Endodermal cell (in vitro differentiated cells): ENCODE measurements around the gene GPR61. TPM values are rescaled to one million over a fixed set of nuclear protein-coding genes. Genes with fewer than 3 reads are reported as not detected.
A peak's percentile ranks its signal among the peaks of the same experiment; 100 is the strongest.

Experiments
- DNase-seq: peaks from one replicate; pipeline ENCODE4 v3.0.0-alpha.2; 2017
- H3K27ac ChIP-seq: 2 replicates; pipeline ENCODE4 v1.5.1; 2013; ENCODE audit warnings: mild to moderate bottlenecking, low read depth, low read length, moderate library complexity
- H3K27me3 ChIP-seq: 2 replicates; pipeline ENCODE4 v1.6.1; 2013; ENCODE audit warnings: mild to moderate bottlenecking, low read length, moderate library complexity; ENCODE audit not compliant: insufficient read depth, control insufficient read depth, poor library complexity, severe bottlenecking
- H3K36me3 ChIP-seq: 2 replicates; pipeline ENCODE4 v1.7.0; 2013; ENCODE audit warnings: mild to moderate bottlenecking, low read length, moderate library complexity; ENCODE audit not compliant: control insufficient read depth, insufficient read depth
- H3K4me1 ChIP-seq: one replicate; pipeline ENCODE4 v1.7.0; 2013; ENCODE audit warnings: low read length; ENCODE audit not compliant: control insufficient read depth, insufficient read depth
- H3K4me3 ChIP-seq: 2 replicates; pipeline ENCODE4 v1.5.1; 2013; ENCODE audit warnings: mild to moderate bottlenecking, low read length, moderate library complexity
- H3K9ac ChIP-seq: 2 replicates; pipeline ENCODE4 v1.6.1; 2013; ENCODE audit warnings: mild to moderate bottlenecking, low read length, moderate library complexity; ENCODE audit not compliant: poor library complexity, severe bottlenecking; ENCODE audit errors: extremely low read depth
- H3K9me3 ChIP-seq: 2 replicates; pipeline ENCODE4 v1.6.1; 2013; ENCODE audit warnings: mild to moderate bottlenecking, low read length, moderate library complexity; ENCODE audit not compliant: control insufficient read depth
- H3K27ac Mint-ChIP-seq: 2 replicates; pipeline ENCODE4 v1.8.0; 2020; ENCODE audit warnings: mixed read lengths
- H3K27me3 Mint-ChIP-seq: 2 replicates; pipeline ENCODE4 v1.8.0; 2021; ENCODE audit warnings: mild to moderate bottlenecking, mixed read lengths; ENCODE audit not compliant: insufficient read depth
- H3K36me3 Mint-ChIP-seq: 2 replicates; pipeline ENCODE4 v1.8.0; 2020; ENCODE audit warnings: low read depth, mixed read lengths
- H3K4me1 Mint-ChIP-seq: 2 replicates; pipeline ENCODE4 v1.8.0; 2020; ENCODE audit warnings: mixed read lengths
- H3K4me3 Mint-ChIP-seq: 2 replicates; pipeline ENCODE4 v1.8.0; 2020; ENCODE audit warnings: mild to moderate bottlenecking, moderate library complexity, mixed read lengths
- H3K9me3 Mint-ChIP-seq: 2 replicates; pipeline ENCODE4 v1.8.0; 2020; ENCODE audit warnings: mild to moderate bottlenecking, mixed read lengths
- CTCF ChIP-seq: fragments of 200-600 bp; sonication (generic); conservative IDR thresholded peaks from 2 replicates; pipeline ENCODE4 v1.5.0; 2021; ENCODE audit warnings: antibody characterized with exemption, mild to moderate bottlenecking
- WGBS, 2 experiments: methylation state at CpG; one replicate each; pipeline versions ENCODE4 v1.1.5 to v1.1.7; 2013; ENCODE audit warnings: missing lambda C conversion rate in 2 of 2, mixed read lengths in 1 of 2; ENCODE audit not compliant: insufficient coverage in 1 of 2, insufficient read length in 1 of 2; 5-methylcytosine and 5-hydroxymethylcytosine counted together
- total RNA-seq, 2 donors: library from RNA; stranded (reverse); fragmentation: NEBNext Ultra II Directional in 1 of 2; extraction: Animal tissue kit (Norgen Biotek cat#: 25700) in 1 of 2; gene quantifications; 2 replicates in 1 of 2; 3 replicates in 1 of 2; pipeline ENCODE4 v1.2.1, GENCODE V29; 2021

GPR61 gene
- total RNA-seq, 2 donors from 2014 or later = 0.93 TPM; not detected in 1

DNA sequence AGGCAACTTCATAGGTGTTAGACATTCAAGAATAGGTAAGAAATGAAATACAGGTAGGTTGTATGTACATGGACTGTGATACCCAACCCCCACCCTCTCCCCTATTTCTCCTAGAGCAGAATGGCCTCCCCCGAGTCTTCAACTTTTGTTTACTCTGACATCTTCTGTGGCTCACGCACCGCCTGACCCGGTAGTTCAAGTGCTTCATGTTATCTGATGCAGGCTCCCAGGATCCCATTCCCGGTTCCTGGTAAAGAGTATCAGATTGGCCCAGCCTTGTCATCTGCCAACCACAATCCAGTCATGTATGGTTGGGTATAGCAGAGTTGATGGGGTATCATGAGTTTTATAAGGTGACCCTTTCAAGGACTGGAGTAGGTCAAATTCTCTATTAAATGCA lies 17.8 kb downstream of the GPR61 start:
- 96 to 100% methylated on average over 5 of the region's 5 CpGs for WGBS, 2 experiments
- H3K36me3 Mint-ChIP-seq = peaks cover 4% of the 10 kb centered on the region
- no peak overlapping the region for H3K4me3 Mint-ChIP-seq
- Histone ChIP-seq H3K4me1 (peaks cover 5% of the 10 kb centered on the region), H3K27me3 (no peaks in the 10 kb centered on the region), H3K9me3 (no peaks in the 10 kb centered on the region), H3K36me3 (peaks cover 6% of the 10 kb centered on the region), H3K4me3 (no peak overlapping the region), H3K9ac (no peak overlapping the region), H3K27ac (no peak overlapping the region)
- no peaks in the 10 kb centered on the region for H3K9me3 Mint-ChIP-seq
- peaks cover 27% of the 10 kb centered on the region for H3K4me1 Mint-ChIP-seq
- H3K27me3 Mint-ChIP-seq = no peaks in the 10 kb centered on the region
- no peak overlapping the region for H3K27ac Mint-ChIP-seq
- no peak for TF ChIP-seq CTCF
- DNase-seq = no peak

- Histone ChIP-seq H3K4me3 (no peak overlapping the region), H3K27me3 (no peaks in the 10 kb centered on the region), H3K9me3 (no peaks in the 10 kb centered on the region), H3K36me3 (peaks cover 6% of the 10 kb centered on the region), H3K27ac (no peak overlapping the region), H3K9ac (no peak overlapping the region), H3K4me1 (peaks cover 12% of the 10 kb centered on the region)
- no peak for TF ChIP-seq CTCF
- peaks cover 4% of the 10 kb centered on the region for H3K36me3 Mint-ChIP-seq
- H3K27me3 Mint-ChIP-seq = no peaks in the 10 kb centered on the region
- DNase-seq = no peak
- no peak overlapping the region for H3K4me3 Mint-ChIP-seq
- no peak overlapping the region for H3K27ac Mint-ChIP-seq
- H3K9me3 Mint-ChIP-seq = no peaks in the 10 kb centered on the region
- H3K4me1 Mint-ChIP-seq = peaks cover 43% of the 10 kb centered on the region
Measured at GRCh38 chr1:109559995-109560394, 20.3 kb downstream of the GPR61 start.

GRCh38 chr1:109564194-109564878 lies 24.7 kb downstream of the GPR61 start:
- Histone ChIP-seq H3K4me3 (peak overlapping the region; percentile 27), H3K36me3 (no peaks in the 10 kb centered on the region), H3K4me1 (peaks cover 15% of the 10 kb centered on the region), H3K9ac (peak overlapping the region; percentile 28), H3K9me3 (no peaks in the 10 kb centered on the region), H3K27ac (no peak overlapping the region), H3K27me3 (no peaks in the 10 kb centered on the region)
- Mint-ChIP-seq H3K36me3 (peaks cover 5% of the 10 kb centered on the region), H3K9me3 (no peaks in the 10 kb centered on the region), H3K27me3 (no peaks in the 10 kb centered on the region), H3K4me3 (peak overlapping the region; percentile 24), H3K4me1 (peaks cover 57% of the 10 kb centered on the region), H3K27ac (peak overlapping the region; percentile 89)
- peak; percentile 62 for DNase-seq
- 47 to 57% methylated on average over 3 to 7 of the region's 7 CpGs for WGBS, 2 experiments
- no peak for TF ChIP-seq CTCF
